Stimulated activated CD8-positive, alpha-beta memory T cell treated with anti-CD3 and anti-CD28 coated beads, Interleukin-7, amount 100 ng/mL, for 4 hours (primary cell): ENCODE data around the gene DDX52.
"Not testable (repeated sequence)": the region's sequence is repeated elsewhere in the genome, so short reads cannot be mapped to it uniquely, and the experiment has no call there.

ENCODE experiments used
- DNase-seq, 2 donors: peaks; one replicate each; pipeline ENCODE4 v3.0.0-alpha.2; 2020; ENCODE audit warnings: low read depth in 2 of 2

Gene DDX52, protein sequence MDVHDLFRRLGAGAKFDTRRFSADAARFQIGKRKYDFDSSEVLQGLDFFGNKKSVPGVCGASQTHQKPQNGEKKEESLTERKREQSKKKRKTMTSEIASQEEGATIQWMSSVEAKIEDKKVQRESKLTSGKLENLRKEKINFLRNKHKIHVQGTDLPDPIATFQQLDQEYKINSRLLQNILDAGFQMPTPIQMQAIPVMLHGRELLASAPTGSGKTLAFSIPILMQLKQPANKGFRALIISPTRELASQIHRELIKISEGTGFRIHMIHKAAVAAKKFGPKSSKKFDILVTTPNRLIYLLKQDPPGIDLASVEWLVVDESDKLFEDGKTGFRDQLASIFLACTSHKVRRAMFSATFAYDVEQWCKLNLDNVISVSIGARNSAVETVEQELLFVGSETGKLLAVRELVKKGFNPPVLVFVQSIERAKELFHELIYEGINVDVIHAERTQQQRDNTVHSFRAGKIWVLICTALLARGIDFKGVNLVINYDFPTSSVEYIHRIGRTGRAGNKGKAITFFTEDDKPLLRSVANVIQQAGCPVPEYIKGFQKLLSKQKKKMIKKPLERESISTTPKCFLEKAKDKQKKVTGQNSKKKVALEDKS

DNA sequence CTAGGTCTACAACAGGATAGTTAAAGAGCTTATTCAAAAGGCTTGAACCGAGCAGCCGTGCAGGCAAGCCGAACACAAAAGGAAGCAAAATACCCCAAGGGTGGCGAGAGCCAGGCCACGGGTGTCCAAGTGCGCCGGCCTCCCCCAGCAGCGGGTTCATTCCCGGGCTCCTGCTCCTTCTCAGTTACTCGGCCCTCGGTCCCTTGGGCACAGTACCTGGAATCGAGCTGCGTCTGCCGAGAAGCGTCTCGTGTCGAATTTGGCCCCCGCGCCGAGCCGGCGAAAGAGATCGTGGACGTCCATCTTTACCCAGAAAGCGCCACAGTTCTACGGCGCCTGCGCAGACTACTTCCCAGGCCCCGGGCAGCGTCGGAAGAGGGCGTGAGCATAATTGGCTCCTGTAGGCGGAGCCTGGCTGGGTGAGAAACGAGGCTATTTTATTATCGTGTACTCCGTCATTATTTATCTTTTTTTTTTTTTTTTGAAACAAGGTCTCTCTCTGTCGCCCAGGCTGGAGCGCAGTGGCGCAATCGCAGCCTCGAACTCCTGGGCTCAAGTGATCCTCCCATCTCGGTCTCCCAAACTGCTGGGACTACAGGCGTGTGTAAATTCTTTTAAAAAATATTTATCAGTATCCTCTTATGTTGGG, at the start of gene DDX52:
Gene DDX52, minus strand, starts transcription at position 329 of the 649 bp plus-strand sequence. Its CDS starts 26 bp downstream, at position 303.
- DNase-seq: peak; percentile 81 to 84

DNA sequence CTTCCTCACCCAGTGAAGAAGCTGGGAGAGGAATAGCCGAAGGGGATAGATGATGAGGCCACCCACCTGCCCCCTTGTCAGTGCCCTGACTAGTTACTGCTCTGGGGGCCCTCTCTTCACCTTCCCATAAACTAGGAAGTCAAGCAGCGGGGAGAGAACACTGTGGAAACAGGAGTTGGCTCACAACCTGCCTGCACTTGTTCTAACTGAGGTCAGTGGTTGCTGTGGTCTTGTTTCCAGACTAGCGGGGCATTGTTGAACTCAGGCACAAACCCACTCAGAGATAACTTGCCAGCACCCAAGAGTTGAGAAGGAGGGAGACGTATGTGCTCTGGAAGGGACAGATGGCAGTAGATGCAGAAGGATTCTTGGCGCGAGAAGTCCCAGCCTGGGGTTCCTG, 48.6 kb upstream of the DDX52 start:
- DNase-seq: no peak

DNA sequence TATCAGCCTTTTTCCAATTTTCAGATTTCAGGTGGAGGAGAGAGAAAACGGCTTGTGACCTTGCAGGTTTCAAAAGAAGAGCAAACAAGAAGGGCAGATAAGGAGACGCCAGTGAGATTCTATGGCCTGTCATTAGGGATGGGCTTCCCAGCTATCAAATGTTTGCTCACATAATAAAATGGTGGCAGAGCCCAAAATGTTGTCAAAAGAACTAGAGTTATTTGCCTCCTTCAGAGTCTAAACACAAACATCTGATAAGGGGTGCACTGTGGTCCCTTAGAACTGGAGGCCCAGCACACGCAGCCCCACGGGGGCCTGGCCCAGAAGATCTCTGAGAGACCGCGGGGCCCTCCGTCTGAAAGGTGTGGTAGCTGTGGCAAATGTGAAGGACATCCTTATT, 46.1 kb upstream of the DDX52 start:
- no peak for DNase-seq

DNA sequence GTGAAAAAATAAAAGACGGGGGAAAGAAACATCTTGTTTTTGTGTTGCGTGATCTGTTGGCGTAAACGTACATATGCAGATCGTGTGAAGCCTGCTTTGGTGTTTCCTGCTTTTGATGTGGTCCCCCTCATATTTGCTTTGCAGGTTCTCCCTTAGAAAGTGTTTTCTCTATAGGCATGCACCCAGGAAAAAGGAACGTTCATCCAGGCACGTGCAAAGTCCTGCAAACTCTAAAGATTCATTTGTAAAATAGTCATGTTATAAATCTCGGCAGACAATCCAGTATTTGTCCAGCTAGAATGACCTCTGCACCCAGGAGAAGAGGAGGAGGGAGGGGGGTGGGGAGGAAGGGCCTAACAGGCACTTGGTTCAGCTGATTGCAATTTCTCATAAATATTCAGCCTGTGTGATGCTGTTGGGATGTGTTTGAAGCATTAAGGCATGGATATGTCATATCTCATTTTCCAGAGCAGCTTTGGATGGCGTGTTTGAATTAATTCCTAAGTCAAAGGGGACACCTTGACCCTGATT, 40.3 kb upstream of the DDX52 start:
- DNase-seq: no peak

DNA sequence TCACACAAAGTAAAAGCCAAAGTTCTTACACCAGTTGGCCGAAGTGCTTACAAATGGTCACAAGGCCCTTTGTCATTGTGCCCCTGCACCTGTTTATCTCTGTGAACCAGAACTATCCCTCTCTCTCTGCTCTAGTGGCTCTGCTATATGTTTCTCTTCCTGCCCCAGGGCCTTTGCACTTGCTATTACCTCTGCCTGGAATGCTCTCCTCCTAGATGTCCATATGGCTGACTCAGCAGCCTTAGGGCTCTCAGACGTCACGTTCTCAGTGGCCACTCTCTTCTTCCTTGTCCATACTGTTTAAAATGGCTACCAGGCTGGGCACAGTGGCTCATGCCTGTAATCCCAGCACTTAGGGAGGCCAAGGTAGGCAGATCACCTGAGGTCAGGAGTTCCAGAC, 38.8 kb upstream of the DDX52 start:
- DNase-seq: no peak

DNA sequence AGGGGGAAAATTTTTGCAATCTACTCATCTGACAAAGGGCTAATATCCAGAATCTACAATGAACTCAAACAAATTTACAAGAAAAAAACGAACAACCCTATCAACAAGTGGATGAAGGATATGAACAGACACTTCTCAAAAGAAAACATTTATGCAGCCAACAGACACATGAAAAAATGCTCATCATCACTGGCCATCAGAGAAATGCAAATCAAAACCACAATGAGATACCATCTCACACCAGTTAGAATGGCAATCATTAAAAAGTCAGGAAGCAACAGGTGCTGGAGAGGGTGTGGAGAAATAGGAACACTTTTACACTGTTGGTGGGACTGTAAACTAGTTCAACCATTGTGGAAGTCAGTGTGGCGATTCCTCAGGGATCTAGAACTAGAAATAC, 36.7 kb upstream of the DDX52 start:
- not testable (repeated sequence) for DNase-seq

DNA sequence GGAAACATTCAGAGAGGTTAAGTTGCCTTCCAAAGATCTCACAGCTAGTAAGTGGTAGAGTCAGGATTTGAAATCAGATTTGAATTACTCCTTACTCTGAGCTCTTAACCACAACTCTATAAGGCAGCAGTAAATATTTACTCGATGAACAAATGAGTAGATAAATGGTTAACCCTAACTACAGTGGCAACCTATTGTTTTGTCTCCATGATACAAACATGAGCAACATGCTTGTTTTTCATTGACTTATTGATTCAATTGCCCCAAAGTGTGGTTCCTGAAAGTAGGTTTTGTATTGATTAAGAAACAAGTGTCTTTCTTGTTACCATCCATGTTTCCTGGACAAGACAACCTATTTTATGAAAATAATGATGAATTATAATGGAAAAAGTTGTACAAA, 34.8 kb upstream of the DDX52 start:
- no peak for DNase-seq

DNA sequence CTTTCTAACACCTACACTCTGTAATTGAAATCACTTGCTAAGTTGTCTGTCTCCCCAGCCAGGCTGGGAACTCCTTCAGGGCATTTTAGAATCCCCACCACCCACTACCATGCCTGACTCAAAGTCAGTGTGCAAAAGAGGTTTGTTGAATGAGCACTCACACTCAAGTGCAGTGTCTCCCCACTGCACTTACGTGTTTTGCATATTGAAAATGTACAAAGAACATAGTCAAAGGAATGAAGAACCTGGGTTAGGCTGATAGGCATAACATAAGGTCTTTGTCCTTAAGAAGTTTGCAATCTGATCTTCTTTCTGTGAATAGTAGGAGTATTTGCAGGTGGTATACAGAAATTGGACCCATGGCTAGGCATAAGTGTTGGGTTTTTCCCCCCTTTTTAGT, 33.8 kb upstream of the DDX52 start:
- no peak for DNase-seq

DNA sequence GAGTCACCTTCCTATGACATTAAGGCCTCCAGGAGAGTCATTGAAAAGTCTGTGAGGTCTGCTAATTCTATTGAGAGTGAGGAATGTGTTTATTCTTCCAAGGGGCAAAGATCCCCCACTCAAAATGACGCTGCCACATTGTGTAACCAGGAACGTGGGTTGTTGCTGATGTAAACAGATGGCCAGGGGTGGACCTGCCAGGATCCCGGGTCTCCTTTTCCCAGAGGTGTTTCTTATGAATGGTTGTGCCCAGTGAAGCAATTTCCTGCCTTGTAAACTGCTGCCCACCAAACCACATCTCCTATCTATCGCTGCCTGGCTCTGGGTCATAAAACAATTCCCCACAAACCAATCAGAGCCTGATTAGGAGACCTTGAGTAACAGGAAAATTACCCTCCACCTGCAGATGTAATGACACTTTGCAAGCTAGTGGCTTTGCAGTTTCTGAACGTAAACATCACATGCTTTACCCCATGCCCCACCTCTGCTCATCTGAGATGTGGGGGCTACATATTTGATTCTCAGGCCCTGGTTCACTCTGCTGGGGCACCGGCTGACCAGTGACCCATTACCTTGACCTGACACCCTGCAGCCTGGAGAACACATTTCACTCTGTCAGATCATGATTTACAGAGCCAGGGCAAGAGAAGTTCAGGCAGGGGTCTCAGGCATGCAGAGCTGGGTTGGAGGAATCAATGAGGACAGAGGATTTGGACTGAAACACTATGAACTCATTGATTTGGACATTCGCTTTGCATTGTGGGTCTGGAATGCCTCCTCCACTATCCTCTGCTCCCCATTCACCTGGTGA, 33.1 kb upstream of the DDX52 start:
- DNase-seq: no peak

DNA sequence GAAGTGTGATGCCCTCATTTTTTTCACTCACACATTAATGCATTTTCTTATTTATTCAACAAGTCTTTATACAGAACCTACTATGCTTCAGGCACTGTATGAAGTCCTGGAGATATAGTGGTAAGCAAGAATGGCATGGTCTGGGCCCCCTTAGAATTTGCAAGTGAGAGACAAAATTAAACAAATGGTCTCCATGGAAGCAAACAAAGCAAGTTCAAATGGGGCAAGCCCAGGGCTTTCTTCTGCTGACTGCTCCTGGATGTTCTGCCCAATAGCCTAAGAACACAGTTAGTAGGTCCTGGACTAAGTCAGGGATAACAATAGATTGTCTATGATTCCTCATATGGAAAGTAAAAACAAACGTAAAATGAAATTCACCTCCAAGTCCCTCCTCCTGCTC, 31.3 kb upstream of the DDX52 start:
- DNase-seq: no peak

DNA sequence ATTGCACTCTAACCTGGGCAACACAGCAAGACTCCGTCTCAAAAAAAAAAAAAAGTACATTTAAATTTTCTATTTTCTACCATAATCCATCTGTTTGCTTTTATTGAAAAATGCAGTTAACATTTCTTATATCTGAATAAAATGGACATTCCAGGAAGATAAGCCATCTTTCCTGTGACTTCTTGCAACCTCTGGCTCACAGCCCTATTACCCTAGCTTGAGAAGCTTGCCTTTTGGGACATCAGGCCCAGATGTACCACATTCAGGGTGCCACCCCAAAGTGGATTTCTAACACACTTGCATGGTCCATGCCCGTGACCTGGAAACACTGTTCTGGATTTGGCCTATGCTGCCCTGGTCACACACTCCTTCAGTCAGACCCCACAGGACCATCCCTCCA, 30.1 kb upstream of the DDX52 start:
- no peak for DNase-seq

DNA sequence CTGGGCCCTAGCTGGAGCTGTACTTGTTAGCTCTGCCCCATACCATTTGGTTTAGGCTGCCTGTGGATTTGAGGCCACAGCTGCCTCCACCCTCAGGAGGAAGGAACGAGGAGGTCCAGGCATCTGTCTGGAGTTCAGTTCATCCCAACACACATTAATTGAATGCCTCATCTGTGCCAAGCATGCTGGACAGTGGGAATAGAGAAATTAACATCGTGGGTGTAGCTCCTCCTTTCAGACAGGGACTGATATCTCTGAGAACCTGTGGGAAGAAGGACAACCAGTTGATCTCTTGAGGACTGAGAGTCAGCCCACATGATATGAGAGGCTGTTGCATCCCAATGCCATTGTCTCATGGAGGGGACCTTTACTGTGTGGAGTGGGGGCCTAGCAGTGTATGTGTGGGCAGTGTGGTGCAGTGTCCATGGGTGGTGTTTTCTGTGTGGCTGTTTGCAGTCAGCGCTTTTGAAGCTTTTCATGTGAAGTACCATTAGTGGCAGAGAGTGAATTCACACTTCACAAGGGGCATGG, 29.4 kb upstream of the DDX52 start:
- DNase-seq: no peak

DNA sequence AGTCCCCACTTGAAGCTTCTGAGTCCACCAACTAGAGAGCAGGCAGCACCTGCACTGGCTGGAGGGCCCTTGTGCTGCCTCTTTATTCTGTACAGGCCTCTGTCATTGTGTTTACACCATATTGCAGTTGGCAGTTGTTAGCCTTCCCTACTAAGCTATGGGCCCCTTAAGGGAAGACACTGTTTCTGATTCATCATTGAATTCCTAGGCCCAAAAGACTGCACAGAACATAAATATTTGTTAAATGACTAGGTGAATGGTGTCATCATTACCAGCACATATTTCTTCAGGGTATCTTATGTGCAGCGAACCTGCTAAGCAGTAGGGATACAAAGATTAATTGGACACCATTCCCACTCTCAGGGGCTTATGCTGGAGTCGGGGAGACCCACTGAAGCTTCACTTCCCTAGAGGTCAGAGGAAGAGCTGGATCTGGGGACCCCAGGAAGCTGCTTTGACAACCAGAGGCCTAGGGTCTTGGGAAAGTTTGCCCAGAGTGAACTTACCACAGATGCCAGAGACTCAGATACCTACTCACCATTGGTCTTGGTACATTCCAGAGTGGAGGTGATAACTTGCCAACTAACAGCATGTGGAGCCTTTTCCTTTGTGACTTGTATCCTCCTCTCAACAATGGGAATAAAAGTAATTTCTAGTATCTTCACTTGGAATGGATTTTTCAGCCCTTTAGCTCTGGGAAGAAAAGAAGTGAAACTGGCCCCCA, 28.7 kb upstream of the DDX52 start:
- no peak for DNase-seq

DNA sequence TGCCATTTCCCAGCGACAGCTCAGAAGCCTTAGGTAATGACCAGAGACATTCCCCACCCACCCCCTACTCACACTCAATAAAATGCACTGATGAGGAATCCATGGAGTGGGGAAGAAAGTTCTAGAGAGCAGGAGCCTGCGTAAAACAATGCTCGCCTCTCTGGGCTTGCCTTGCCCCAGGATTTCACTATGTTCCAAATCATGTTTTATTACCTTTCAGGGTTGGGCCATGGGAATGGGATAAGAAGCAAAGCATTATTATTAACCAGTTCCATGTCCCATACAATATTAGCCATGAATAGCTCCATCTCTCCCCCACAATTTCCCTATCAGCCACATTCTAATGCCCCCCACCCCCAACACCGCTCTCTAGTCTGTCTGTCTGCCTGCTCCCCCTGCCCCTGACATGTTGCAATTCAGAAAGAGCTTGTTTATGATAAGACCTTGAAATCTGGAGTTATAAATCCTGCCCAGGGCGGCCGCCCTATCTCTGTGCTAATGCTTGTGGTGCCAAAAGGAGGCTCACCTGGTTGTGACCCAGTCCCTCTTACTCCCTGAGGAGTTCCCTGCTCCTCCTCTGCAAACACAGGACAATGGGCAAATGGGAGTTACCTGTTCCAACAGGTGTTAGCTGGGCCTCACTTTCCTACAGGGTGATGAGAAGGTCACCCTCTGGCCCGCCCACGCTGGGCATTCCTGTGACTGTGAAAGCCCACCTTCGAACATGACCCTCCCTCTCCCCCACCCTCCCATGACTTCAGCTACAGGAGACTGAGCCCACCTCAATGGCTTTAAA, 28.0 kb upstream of the DDX52 start:
- DNase-seq: no peak

DNA sequence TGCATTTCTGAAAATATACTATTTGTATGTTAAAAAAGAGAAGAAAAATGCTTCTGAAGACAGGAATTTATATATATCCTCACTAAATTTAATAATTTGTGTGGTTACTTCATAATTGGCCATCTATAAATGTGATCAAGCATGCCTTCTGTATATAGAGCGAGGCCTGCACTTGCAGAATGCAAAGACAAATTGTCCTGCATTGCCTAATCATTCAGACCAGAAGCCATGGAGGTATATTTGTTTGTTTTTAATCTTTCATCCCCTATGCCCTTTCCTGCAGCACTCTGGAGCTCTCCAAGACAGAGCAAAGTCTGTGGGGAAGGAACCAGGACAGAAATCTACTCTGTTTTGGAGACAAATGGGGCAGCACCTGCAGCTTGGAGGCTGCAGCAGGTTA, 23.8 kb upstream of the DDX52 start:
- no peak for DNase-seq

DNA sequence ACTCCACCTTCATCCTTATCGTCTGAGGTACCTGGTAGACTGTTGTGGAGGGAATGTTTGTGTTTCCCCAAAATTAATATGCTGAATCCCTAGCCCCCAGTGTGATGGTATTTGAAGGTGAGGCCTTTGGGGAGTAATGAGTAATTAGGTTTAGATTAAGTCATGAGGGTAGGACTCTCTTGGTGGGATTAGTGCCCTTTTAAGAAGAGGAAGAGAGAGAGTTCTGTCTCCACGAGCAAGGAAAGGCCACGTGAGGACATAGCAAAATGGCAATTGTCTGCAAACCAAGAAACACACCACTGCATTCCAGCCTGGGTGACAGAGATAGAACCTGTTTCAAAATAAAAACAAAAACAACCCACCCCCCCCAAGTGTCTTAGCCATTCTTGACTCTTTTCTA, 21.0 kb upstream of the DDX52 start:
- DNase-seq: no peak

DNA sequence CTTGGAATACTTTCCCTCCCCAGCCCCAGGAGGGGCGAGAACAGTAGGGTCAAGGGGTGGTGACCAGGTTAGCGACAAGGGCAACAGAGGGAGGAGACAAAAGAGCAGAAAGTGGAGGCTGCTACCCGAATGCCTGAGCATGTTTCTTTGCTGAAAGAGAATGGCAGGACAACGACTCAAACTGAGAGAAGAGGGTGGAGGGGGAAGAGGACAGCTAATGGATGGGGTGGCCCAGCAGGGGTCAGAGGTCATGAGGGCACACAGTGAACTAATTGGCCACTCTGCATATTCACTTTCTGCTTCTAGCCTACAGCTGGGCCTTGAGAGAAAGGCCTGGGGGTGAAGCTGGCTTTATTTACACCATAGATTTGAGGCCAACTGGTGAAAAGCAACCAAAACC, 19.1 kb upstream of the DDX52 start:
- no peak for DNase-seq

DNA sequence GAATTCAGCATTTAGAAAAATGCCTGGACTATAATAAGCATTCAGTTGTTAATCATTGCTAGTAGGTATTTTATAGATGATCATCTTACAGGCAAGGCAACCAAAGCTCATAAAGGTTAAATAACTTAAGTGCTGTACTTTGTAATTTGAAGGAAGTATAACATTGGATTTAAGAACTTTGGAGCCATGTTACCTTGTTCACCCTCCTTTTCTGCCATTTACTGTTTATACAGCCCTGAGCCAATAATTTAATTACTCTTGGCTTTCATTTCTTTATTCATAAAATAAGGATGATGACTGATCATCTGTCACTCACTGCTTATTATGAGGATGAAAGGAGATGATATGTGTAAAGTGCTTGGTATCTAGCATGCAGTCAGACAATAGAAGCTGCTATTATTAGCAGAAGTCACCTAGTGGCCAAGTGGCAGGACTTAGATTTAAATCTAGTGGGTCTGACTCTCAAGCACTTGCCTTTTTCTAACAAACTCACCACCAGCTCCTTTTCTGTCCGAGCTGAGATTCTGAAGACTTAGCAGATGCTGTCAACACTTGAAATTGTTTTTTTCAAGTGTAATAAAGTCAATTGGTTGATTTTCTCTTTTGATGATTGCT, 18.3 kb upstream of the DDX52 start:
- no peak for DNase-seq

DNA sequence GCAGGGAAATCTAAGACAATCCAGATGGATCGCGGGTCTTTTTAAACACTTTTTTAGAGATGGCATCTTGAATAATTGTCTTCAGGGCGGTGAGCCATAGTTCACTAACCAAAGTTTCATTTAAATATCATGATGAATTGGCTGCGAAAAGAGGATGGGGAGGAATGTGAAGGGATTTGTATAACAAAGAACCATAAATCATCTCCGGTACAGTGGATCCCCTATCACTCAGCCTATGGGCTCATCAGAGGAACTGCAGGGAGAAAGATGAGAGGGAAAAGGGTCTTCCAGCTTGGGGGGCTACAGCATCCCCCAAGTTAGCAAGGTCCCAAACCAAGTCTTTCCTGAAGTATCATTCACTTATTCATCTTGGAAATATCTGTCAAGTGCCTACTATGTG, 16.7 kb upstream of the DDX52 start:
- no peak for DNase-seq

DNA sequence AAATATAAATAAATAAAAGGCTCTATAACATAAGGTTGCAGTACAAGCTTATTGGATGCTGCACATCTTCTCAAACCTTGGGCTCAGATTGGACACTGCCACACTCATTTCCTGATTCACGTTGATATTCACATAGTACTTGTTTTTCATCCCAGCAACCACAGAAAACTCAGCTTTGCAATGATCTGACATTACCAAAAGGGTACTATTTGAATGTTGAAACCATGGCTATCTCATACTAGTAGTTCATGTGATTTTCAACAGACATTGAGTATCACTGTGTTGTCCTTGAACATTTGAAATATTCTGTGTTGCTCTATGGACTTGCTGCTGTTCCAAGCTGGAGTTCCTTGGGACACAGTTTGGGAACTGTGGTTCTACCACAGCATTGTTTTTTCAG, 14.0 kb upstream of the DDX52 start:
- DNase-seq: no peak
